ENCODE measurements around the gene ST3GAL6. TPM values are rescaled to one million over a fixed set of nuclear protein-coding genes. Genes with fewer than 3 reads are reported as not detected.

ST3GAL6 gene
- total and polyA plus RNA-seq, 2 of the 8 experiments (the other 6 are each of a cell fraction or from before 2014, with no cell fraction given), result 3.3 to 6.1 TPM

GRCh38 chr3:98733812-98734281, 29.3 kb upstream of the ST3GAL6 start:
- no peak overlapping the region; the same call in 1 of the 2 replicates for H3K18ac ChIP-seq (ENCODE audit: extremely low read depth, low read length)
- H3K4me3 ChIP-seq (ENCODE audit: extremely low read depth in 1 of 4, insufficient read depth in 2 of 4, low read depth in 3 of 4, low read length in 4 of 4), result peak overlapping the region; percentile 68 to 85 (median 73); a peak in 7 of 8 replicates
- H3K4me1 ChIP-seq (replicated peaks in 1 of 4; ENCODE audit: control insufficient read depth in 3 of 4, insufficient read depth in 4 of 4, low read length in 3 of 4), result peaks cover 0 to 6% (median 0%) of the 10 kb centered on the region in 4 experiments; a peak in 2 of 7 replicates
- no peaks in the 10 kb centered on the region for H3K9me3 ChIP-seq (ENCODE audit: insufficient read depth in 2 of 2, low read depth in 1 of 2, low read length in 1 of 2)
- TF ChIP-seq, protein P1, sequence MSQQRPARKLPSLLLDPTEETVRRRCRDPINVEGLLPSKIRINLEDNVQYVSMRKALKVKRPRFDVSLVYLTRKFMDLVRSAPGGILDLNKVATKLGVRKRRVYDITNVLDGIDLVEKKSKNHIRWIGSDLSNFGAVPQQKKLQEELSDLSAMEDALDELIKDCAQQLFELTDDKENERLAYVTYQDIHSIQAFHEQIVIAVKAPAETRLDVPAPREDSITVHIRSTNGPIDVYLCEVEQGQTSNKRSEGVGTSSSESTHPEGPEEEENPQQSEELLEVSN (IDR thresholded peaks at IDR 0.05), result no peak
- TF ChIP-seq SIX5 (IDR thresholded peaks at IDR 0.05; ENCODE audit: low read depth, low read length) (no peak), TAF1 (IDR thresholded peaks at IDR 0.05; ENCODE audit: low read depth, low read length) (0 out of 2 replicates have a peak, but pooled peaks have one; percentile 28), EZH2 (IDR thresholded peaks at IDR 0.05; ENCODE audit: low read depth, low read length, severe bottlenecking) (peak; percentile 16), MAX (IDR thresholded peaks at IDR 0.05) (0 out of 2 replicates have a peak, but pooled peaks have one; percentile 37)
- no peak overlapping the region for H2AK5ac ChIP-seq (ENCODE audit: low read depth, low read length)
- H3K79me1 ChIP-seq (ENCODE audit: low read depth, low read length), result no peaks in the 10 kb centered on the region; the same call in 1 of the 2 replicates
- peaks cover 0 to 15% of the 10 kb centered on the region in 2 experiments; a peak in 1 of 4 replicates for H3K79me2 ChIP-seq (ENCODE audit: control insufficient read depth in 1 of 2, insufficient read depth in 2 of 2, low read length in 2 of 2)
- no peak overlapping the region for H2BK15ac ChIP-seq (ENCODE audit: low read length)
- H3K27me3 ChIP-seq (replicated peaks in 1 of 4; ENCODE audit: control insufficient read depth in 3 of 4, extremely low read depth in 1 of 4, insufficient read depth in 3 of 4, low read length in 3 of 4), result peaks cover 0 to 8% (median 3%) of the 10 kb centered on the region in 4 experiments; a peak in 4 of 7 replicates
- no peak for FAIRE-seq
- no peaks in the 10 kb centered on the region for H3K36me3 ChIP-seq (ENCODE audit: control insufficient read depth in 2 of 4, insufficient read depth in 4 of 4, low read length in 3 of 4)
- no peak overlapping the region for H2BK120ac ChIP-seq (replicated peaks; ENCODE audit: low read depth, low read length)
- H2AFZ ChIP-seq (ENCODE audit: low read length), result peak overlapping the region; percentile 89; the same call in 1 of the 2 replicates
- 23% methylated on average over 15 of the region's 15 CpGs; no CpG with 5 or more reads in 1 of the 2 experiments for WGBS, 2 experiments (ENCODE audit: extremely low coverage in 1 of 2, insufficient coverage in 1 of 2, insufficient read length in 1 of 2, insufficient replicate concordance in 2 of 2, low coverage in 1 of 2, low lambda C conversion rate in 2 of 2, missing lambda C conversion rate in 1 of 2)
- H3K27ac ChIP-seq (ENCODE audit: low read depth, low read length), result no peak overlapping the region
- peaks cover 11% of the 10 kb centered on the region for H3K23me2 ChIP-seq (ENCODE audit: low read depth, low read length)
- no peak overlapping the region for H2BK20ac ChIP-seq (ENCODE audit: low read length)
- no peak overlapping the region for H4K8ac ChIP-seq (ENCODE audit: extremely low read depth, insufficient read depth, low read length)
- H3K23ac ChIP-seq (ENCODE audit: insufficient read length), result no peak overlapping the region
- no peak overlapping the region for H3K56ac ChIP-seq (replicated peaks; ENCODE audit: insufficient read length, low read depth, low read length)
- no peak for DNase-seq (ENCODE audit: low read depth in 1 of 2, low spot score in 2 of 2)
- no peak overlapping the region; the same call in 1 of the 2 replicates for H2BK12ac ChIP-seq (ENCODE audit: low read depth, low read length)
- peaks cover 0 to 3% of the 10 kb centered on the region in 2 experiments for H4K20me1 ChIP-seq (replicated peaks in 1 of 2; ENCODE audit: control insufficient read depth in 1 of 2, insufficient read depth in 2 of 2, low read length in 2 of 2)
- H2BK5ac ChIP-seq (ENCODE audit: low read depth, low read length), result no peak overlapping the region
- H3K14ac ChIP-seq (ENCODE audit: insufficient read length), result no peak overlapping the region
- H3K4me2 ChIP-seq (ENCODE audit: insufficient read depth in 1 of 2, low read depth in 2 of 2, low read length in 2 of 2), result peak overlapping the region; percentile 84 to 86
- ChIA-PET POLR2A (ENCODE audit: partially characterized antibody) (interaction anchor here (2.6 kb wide), 1 partner anchor 11 kb away, joined by 10 read pairs; no protein-coding TSS in a partner anchor), CTCF (ENCODE audit: partially characterized antibody) (interaction anchor here (1.2 kb wide), 1 partner anchor 31 kb away, joined by 3 read pairs; no protein-coding TSS in a partner anchor)
- no peak overlapping the region for H4K5ac ChIP-seq (ENCODE audit: insufficient read length, low read depth, low read length)
- H3K4ac ChIP-seq (replicated peaks; ENCODE audit: insufficient read length, low read depth, low read length), result no peak overlapping the region
- no peak overlapping the region for H4K91ac ChIP-seq (replicated peaks; ENCODE audit: insufficient read length, low read length)
- H3K9ac ChIP-seq (replicated peaks in 1 of 4; ENCODE audit: extremely low read depth in 1 of 4, low read depth in 3 of 4, low read length in 3 of 4), result peak overlapping the region in 3 of 4 experiments; percentile 23 to 45 (median 38); a peak in 4 of 7 replicates
